HL-60 (cell line): ENCODE measurements around the gene HPS1.

Experiments used
- CTCF ChIP-seq: IDR thresholded peaks from one replicate; pipeline ENCODE4 v1.5.1; 2011; ENCODE audit warnings: low read length, control low read depth, inconsistent platforms; ENCODE audit not compliant: insufficient read depth
- REST ChIP-seq: IDR thresholded peaks from 2 replicates; pipeline ENCODE4 v1.6.1; 2012; ENCODE audit warnings: low read depth; ENCODE audit not compliant: insufficient replicate concordance

- TF ChIP-seq REST: no peak
- TF ChIP-seq CTCF: no peak
These were observed 10.0 kb downstream of the HPS1 start for GRCh38 chr10:98436704-98437103.
